ENCODE results near the gene PAK1.
A peak's percentile ranks its signal among the peaks of the same experiment; 100 is the strongest.

PAK1 gene

GRCh38 chr11:77473801-77474683, at the start of gene PAK1:
Gene PAK1 (minus strand): TSS chr11:77474094. CDS start chr11:77392520, 81,574 bp downstream.
- no peaks in the 10 kb centered on the region for H3K4me1 ChIP-seq (ENCODE audit: insufficient read depth, low read length, severe bottlenecking)
- TF ChIP-seq, protein P1, sequence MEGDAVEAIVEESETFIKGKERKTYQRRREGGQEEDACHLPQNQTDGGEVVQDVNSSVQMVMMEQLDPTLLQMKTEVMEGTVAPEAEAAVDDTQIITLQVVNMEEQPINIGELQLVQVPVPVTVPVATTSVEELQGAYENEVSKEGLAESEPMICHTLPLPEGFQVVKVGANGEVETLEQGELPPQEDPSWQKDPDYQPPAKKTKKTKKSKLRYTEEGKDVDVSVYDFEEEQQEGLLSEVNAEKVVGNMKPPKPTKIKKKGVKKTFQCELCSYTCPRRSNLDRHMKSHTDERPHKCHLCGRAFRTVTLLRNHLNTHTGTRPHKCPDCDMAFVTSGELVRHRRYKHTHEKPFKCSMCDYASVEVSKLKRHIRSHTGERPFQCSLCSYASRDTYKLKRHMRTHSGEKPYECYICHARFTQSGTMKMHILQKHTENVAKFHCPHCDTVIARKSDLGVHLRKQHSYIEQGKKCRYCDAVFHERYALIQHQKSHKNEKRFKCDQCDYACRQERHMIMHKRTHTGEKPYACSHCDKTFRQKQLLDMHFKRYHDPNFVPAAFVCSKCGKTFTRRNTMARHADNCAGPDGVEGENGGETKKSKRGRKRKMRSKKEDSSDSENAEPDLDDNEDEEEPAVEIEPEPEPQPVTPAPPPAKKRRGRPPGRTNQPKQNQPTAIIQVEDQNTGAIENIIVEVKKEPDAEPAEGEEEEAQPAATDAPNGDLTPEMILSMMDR (IDR thresholded peaks at IDR 0.05; ENCODE audit: low read length), result no peak
- TF ChIP-seq EZH2 (IDR thresholded peaks at IDR 0.05; ENCODE audit: borderline replicate concordance, low read length), result no peak
- H3K27me3 ChIP-seq (ENCODE audit: insufficient read depth, low read length), result no peaks in the 10 kb centered on the region
- H4K20me1 ChIP-seq (ENCODE audit: insufficient read depth, low read length), result no peaks in the 10 kb centered on the region
- H3K4me2 ChIP-seq (ENCODE audit: low read length), result peak within 1 kb of the TSS; percentile 79
- H3K9me3 ChIP-seq (ENCODE audit: low read length), result no peaks in the 10 kb centered on the region
- peak within 1 kb of the TSS; percentile 62; the same call in 1 of the 2 replicates for H2AFZ ChIP-seq (ENCODE audit: low read length)
- peak within 1 kb of the TSS; percentile 32; the same call in 1 of the 2 replicates for H3K9ac ChIP-seq (ENCODE audit: low read length)
- H3K27ac ChIP-seq (ENCODE audit: low read depth, low read length, poor library complexity, severe bottlenecking), result no peak within 1 kb of the TSS
- no peaks in the 10 kb centered on the region for H3K9me2 ChIP-seq (ENCODE audit: low read depth, low read length)
- H3K36me3 ChIP-seq (ENCODE audit: insufficient read depth, low read length), result no peaks in the 10 kb centered on the region
- H3K79me2 ChIP-seq (ENCODE audit: insufficient read depth, low read length), result no peaks in the 10 kb centered on the region
- peak within 1 kb of the TSS; percentile 63 for H3K4me3 ChIP-seq (ENCODE audit: low read depth, low read length, poor library complexity, severe bottlenecking)
- 0 out of 2 replicates have a peak, but pooled peaks cover 3% of the 10 kb centered on the region for H3F3A ChIP-seq (ENCODE audit: insufficient read depth, low read length)

GRCh38 chr11:77522215-77522614, 48.3 kb upstream of the PAK1 start:
- Histone ChIP-seq H2AFZ (ENCODE audit: low read length) (no peak overlapping the region), H3K4me3 (ENCODE audit: low read depth, low read length, poor library complexity, severe bottlenecking) (no peak overlapping the region), H3F3A (ENCODE audit: insufficient read depth, low read length) (no peaks in the 10 kb centered on the region), H4K20me1 (ENCODE audit: insufficient read depth, low read length) (no peaks in the 10 kb centered on the region), H3K36me3 (ENCODE audit: insufficient read depth, low read length) (no peaks in the 10 kb centered on the region), H3K79me2 (ENCODE audit: insufficient read depth, low read length) (no peaks in the 10 kb centered on the region), H3K4me1 (ENCODE audit: insufficient read depth, low read length, severe bottlenecking) (no peaks in the 10 kb centered on the region), H3K9me3 (ENCODE audit: low read length) (no peaks in the 10 kb centered on the region), H3K4me2 (ENCODE audit: low read length) (no peak overlapping the region), H3K9me2 (ENCODE audit: low read depth, low read length) (no peaks in the 10 kb centered on the region), H3K27me3 (ENCODE audit: insufficient read depth, low read length) (no peaks in the 10 kb centered on the region), H3K27ac (ENCODE audit: low read depth, low read length, poor library complexity, severe bottlenecking) (no peak overlapping the region), H3K9ac (ENCODE audit: low read length) (no peak overlapping the region)
- TF ChIP-seq EZH2 (IDR thresholded peaks at IDR 0.05; ENCODE audit: borderline replicate concordance, low read length), result no peak
- TF ChIP-seq, protein P1 (IDR thresholded peaks at IDR 0.05; ENCODE audit: low read length), result no peak

DNA sequence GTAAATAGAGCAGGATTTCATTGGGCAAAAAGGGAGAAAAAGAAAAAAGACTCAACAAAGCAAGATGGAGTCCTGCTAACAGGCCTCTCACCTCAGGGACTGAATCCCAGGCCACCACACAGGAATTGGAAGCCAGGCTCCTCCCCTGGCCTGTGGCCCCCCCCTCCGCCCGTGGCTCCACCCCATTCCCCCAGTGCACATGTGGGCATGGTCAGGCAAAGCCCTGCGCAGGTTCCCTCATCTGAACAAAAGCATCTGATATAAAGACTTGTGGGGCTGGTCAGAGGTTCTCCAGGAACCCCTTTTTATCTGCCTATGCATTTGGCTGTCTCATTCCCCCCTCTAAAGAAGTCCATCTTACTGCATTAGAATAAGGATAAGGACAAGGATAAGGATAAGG, 46.0 kb upstream of the PAK1 start:
- no peaks in the 10 kb centered on the region for H3K36me3 ChIP-seq (ENCODE audit: insufficient read depth, low read length)
- no peaks in the 10 kb centered on the region for H3K4me1 ChIP-seq (ENCODE audit: insufficient read depth, low read length, severe bottlenecking)
- TF ChIP-seq, protein P1 (IDR thresholded peaks at IDR 0.05; ENCODE audit: low read length), result no peak
- no peaks in the 10 kb centered on the region for H3F3A ChIP-seq (ENCODE audit: insufficient read depth, low read length)
- no peak overlapping the region for H3K4me3 ChIP-seq (ENCODE audit: low read depth, low read length, poor library complexity, severe bottlenecking)
- no peaks in the 10 kb centered on the region for H4K20me1 ChIP-seq (ENCODE audit: insufficient read depth, low read length)
- H2AFZ ChIP-seq (ENCODE audit: low read length), result no peak overlapping the region
- no peaks in the 10 kb centered on the region for H3K27me3 ChIP-seq (ENCODE audit: insufficient read depth, low read length)
- no peak overlapping the region for H3K9ac ChIP-seq (ENCODE audit: low read length)
- no peaks in the 10 kb centered on the region for H3K79me2 ChIP-seq (ENCODE audit: insufficient read depth, low read length)
- no peak overlapping the region for H3K27ac ChIP-seq (ENCODE audit: low read depth, low read length, poor library complexity, severe bottlenecking)
- H3K9me2 ChIP-seq (ENCODE audit: low read depth, low read length), result no peaks in the 10 kb centered on the region
- no peak overlapping the region for H3K4me2 ChIP-seq (ENCODE audit: low read length)
- H3K9me3 ChIP-seq (ENCODE audit: low read length), result no peaks in the 10 kb centered on the region
